ENCODE measurements around the gene SMYD3. TPM values are rescaled to one million over a fixed set of nuclear protein-coding genes. Genes with fewer than 3 reads are reported as not detected.

Gene SMYD3
- total and polyA plus RNA-seq, 2 donors (not counting 3 experiments of a cell fraction or from before 2014, with no cell fraction given), result 16.0 to 32.1 TPM

- intact Hi-C loops (cut with micrococcal nuclease) (loop anchor here (2.0 kb wide), 1 partner anchor 60 kb away; the partner anchor contains the start of genes CNST and TFB2M), dilution Hi-C loops (cut with MboI; ENCODE audit: extremely low pct_ligation_motif_present, low sequenced_read_pairs) (no loop called here)
- TF ChIP-seq GATA2 (IDR thresholded peaks at IDR 0.05; ENCODE audit: insufficient read depth, insufficient read length, low read depth, low read length) (no peak), MYC (IDR thresholded peaks at IDR 0.05; ENCODE audit: low read depth, low read length) (no peak), FOS (IDR thresholded peaks at IDR 0.05; ENCODE audit: borderline replicate concordance, insufficient read depth, low read length) (no peak), POLR2A (IDR thresholded peaks at IDR 0.05; ENCODE audit: low read depth, low read length) (no peak), JUN (IDR thresholded peaks at IDR 0.05; ENCODE audit: borderline replicate concordance, insufficient read depth, insufficient read length, low read depth) (no peak), CTCF (IDR thresholded peaks at IDR 0.05; ENCODE audit: extremely low read depth in 1 of 2, insufficient read depth in 1 of 2, low read depth in 1 of 2, low read length in 2 of 2) (no peak)
- TF ChIP-seq, protein P1, sequence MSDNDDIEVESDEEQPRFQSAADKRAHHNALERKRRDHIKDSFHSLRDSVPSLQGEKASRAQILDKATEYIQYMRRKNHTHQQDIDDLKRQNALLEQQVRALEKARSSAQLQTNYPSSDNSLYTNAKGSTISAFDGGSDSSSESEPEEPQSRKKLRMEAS (IDR thresholded peaks at IDR 0.05; ENCODE audit: insufficient read depth, insufficient read length), result no peak
- ChIA-PET CTCF (interaction anchor here (0.5 to 1.8 kb wide), 8 partner anchors 9 to 218 kb away, joined by 3 to 13 read pairs (median 3); partner anchors contain the start of gene SCCPDH), POLR2A (no interaction called here)
- peaks cover 7% of the 10 kb centered on the region for H3K79me2 ChIP-seq (ENCODE audit: control insufficient read depth, insufficient read depth, low read length)
- H3K9ac ChIP-seq (replicated peaks; ENCODE audit: extremely low read depth, insufficient read depth, low read length), result no peak overlapping the region
- no TSS peak for BruUV-seq (replicated peaks)
- DNase-seq (ENCODE audit: low read depth, low spot score), result peak; percentile 5
- H3K27me3 ChIP-seq (ENCODE audit: control insufficient read depth in 2 of 2, insufficient read depth in 2 of 2, low read length in 2 of 2), result no peaks in the 10 kb centered on the region
- H3K4me1 ChIP-seq (ENCODE audit: control insufficient read depth, extremely low read depth, insufficient read depth, low read length), result peaks cover 14% of the 10 kb centered on the region
- H4K20me1 ChIP-seq (replicated peaks; ENCODE audit: control insufficient read depth, extremely low read depth, insufficient read depth, low read length), result no peaks in the 10 kb centered on the region
- FAIRE-seq, result no peak
- no peaks in the 10 kb centered on the region for H3K9me1 ChIP-seq (replicated peaks; ENCODE audit: control insufficient read depth, extremely low read depth, insufficient read depth, low read length)
- peak overlapping the region; percentile 37 for H3K4me2 ChIP-seq (ENCODE audit: insufficient read depth, low read length)
- peak overlapping the region; percentile 93 for H2AFZ ChIP-seq (ENCODE audit: low read depth, low read length)
- H3K27ac ChIP-seq (ENCODE audit: insufficient read depth, low read depth, low read length), result no peak overlapping the region
- H3K9me3 ChIP-seq (replicated peaks; ENCODE audit: control insufficient read depth, insufficient read depth, low read length), result no peaks in the 10 kb centered on the region
- H3K4me3 ChIP-seq (replicated peaks in 1 of 3; ENCODE audit: insufficient read depth in 1 of 3, low read depth in 1 of 3, low read length in 3 of 3), result peak overlapping the region; percentile 35 to 80 (median 45)
- no peaks in the 10 kb centered on the region for H3K36me3 ChIP-seq (ENCODE audit: control insufficient read depth in 2 of 2, extremely low read depth in 1 of 2, insufficient read depth in 2 of 2, low read length in 2 of 2)
Observed at GRCh38 chr1:246506367-246506673, 759 bp downstream of the SMYD3 start.
